ENCODE measurements around the gene ARAF. TPM values are rescaled to one million over a fixed set of nuclear protein-coding genes. Genes with fewer than 3 reads are reported as not detected.
"Not testable (repeated sequence)": the region's sequence is repeated elsewhere in the genome, so short reads cannot be mapped to it uniquely, and the experiment has no call there.

ARAF gene
- total and polyA plus RNA-seq, 2 donors = 12.3 to 45.4 TPM

GRCh38 chrX:47585273-47585672 is 24.3 kb downstream of the ARAF start:
- H3K4me3 ChIP-seq (ENCODE audit: low read depth, low read length) = no peak overlapping the region
- no peaks in the 10 kb centered on the region for H3K36me3 ChIP-seq (ENCODE audit: insufficient read depth)
- H3K27ac ChIP-seq (ENCODE audit: low read depth) = no peak overlapping the region
- no peak for DNase-seq (ENCODE audit: extremely low spot score)
- WGBS = 71% methylated on average over 16 of the region's 16 CpGs
- H3K4me1 ChIP-seq (ENCODE audit: insufficient read depth) = no peaks in the 10 kb centered on the region

GRCh38 chrX:47586043-47586787 is 25.2 kb downstream of the ARAF start:
- DNase-seq (ENCODE audit: extremely low spot score) = no peak
- H3K27ac ChIP-seq (ENCODE audit: low read depth) = no peak overlapping the region
- no peaks in the 10 kb centered on the region for H3K36me3 ChIP-seq (ENCODE audit: insufficient read depth)
- H3K4me3 ChIP-seq (ENCODE audit: low read depth, low read length) = no peak overlapping the region
- H3K4me1 ChIP-seq (ENCODE audit: insufficient read depth) = no peaks in the 10 kb centered on the region
- 68% methylated on average over 11 of the region's 11 CpGs for WGBS

GRCh38 chrX:47587091-47587891 is 26.3 kb downstream of the ARAF start:
- no peaks in the 10 kb centered on the region for H3K4me1 ChIP-seq (ENCODE audit: insufficient read depth)
- no peaks in the 10 kb centered on the region for H3K36me3 ChIP-seq (ENCODE audit: insufficient read depth)
- WGBS = 61% methylated on average over 4 of the region's 4 CpGs
- no peak for DNase-seq (ENCODE audit: extremely low spot score)
- no peak overlapping the region for H3K27ac ChIP-seq (ENCODE audit: low read depth)
- H3K4me3 ChIP-seq (ENCODE audit: low read depth, low read length) = no peak overlapping the region

GRCh38 chrX:47587906-47588735 is 27.1 kb downstream of the ARAF start:
- no peak for DNase-seq (ENCODE audit: extremely low spot score)
- no peaks in the 10 kb centered on the region for H3K4me1 ChIP-seq (ENCODE audit: insufficient read depth)
- no peak overlapping the region for H3K27ac ChIP-seq (ENCODE audit: low read depth)
- H3K4me3 ChIP-seq (ENCODE audit: low read depth, low read length) = no peak overlapping the region
- H3K36me3 ChIP-seq (ENCODE audit: insufficient read depth) = no peaks in the 10 kb centered on the region
- WGBS = 79% methylated on average over 16 of the region's 16 CpGs

- Histone ChIP-seq H3K27ac (ENCODE audit: low read depth) (no peak overlapping the region), H3K4me1 (ENCODE audit: insufficient read depth) (no peaks in the 10 kb centered on the region), H3K36me3 (ENCODE audit: insufficient read depth) (no peaks in the 10 kb centered on the region), H3K4me3 (ENCODE audit: low read depth, low read length) (no peak overlapping the region)
- no peak for DNase-seq (ENCODE audit: extremely low spot score)
- WGBS = 77% methylated on average over 5 of the region's 5 CpGs
These were observed 30.0 kb downstream of the ARAF start for GRCh38 chrX:47590984-47591383.

- 78% methylated on average over 4 of the region's 4 CpGs for WGBS
These were observed 32.5 kb downstream of the ARAF start for GRCh38 chrX:47593522-47593921.

GRCh38 chrX:47595716-47596251 is 34.8 kb downstream of the ARAF start:
- DNase-seq (ENCODE audit: extremely low spot score) = no peak
- 24% methylated on average over 1 of the region's 1 CpG for WGBS
- Histone ChIP-seq H3K4me1 (ENCODE audit: insufficient read depth) (no peaks in the 10 kb centered on the region), H3K27ac (ENCODE audit: low read depth) (no peak overlapping the region), H3K36me3 (ENCODE audit: insufficient read depth) (no peaks in the 10 kb centered on the region), H3K4me3 (ENCODE audit: low read depth, low read length) (no peak overlapping the region)

More at GRCh38 chrX:47593522-47593921, 32.5 kb downstream of the ARAF start:
- Histone ChIP-seq H3K4me1 (ENCODE audit: insufficient read depth) (no peaks in the 10 kb centered on the region), H3K27ac (ENCODE audit: low read depth) (no peak overlapping the region), H3K36me3 (ENCODE audit: insufficient read depth) (no peaks in the 10 kb centered on the region), H3K4me3 (ENCODE audit: low read depth, low read length) (no peak overlapping the region)
- no peak for DNase-seq (ENCODE audit: extremely low spot score)

GRCh38 chrX:47596256-47596655 is 35.3 kb downstream of the ARAF start:
- Histone ChIP-seq H3K4me1 (ENCODE audit: insufficient read depth) (no peaks in the 10 kb centered on the region), H3K4me3 (ENCODE audit: low read depth, low read length) (no peak overlapping the region), H3K36me3 (ENCODE audit: insufficient read depth) (no peaks in the 10 kb centered on the region), H3K27ac (ENCODE audit: low read depth) (no peak overlapping the region)
- 50% methylated on average over 2 of the region's 2 CpGs for WGBS
- no peak for DNase-seq (ENCODE audit: extremely low spot score)

GRCh38 chrX:47597222-47597621 is 36.2 kb downstream of the ARAF start:
- Histone ChIP-seq H3K4me1 (ENCODE audit: insufficient read depth) (no peaks in the 10 kb centered on the region), H3K4me3 (ENCODE audit: low read depth, low read length) (no peak overlapping the region), H3K36me3 (ENCODE audit: insufficient read depth) (no peaks in the 10 kb centered on the region), H3K27ac (ENCODE audit: low read depth) (no peak overlapping the region)
- 93% methylated on average over 3 of the region's 3 CpGs for WGBS
- no peak for DNase-seq (ENCODE audit: extremely low spot score)

GRCh38 chrX:47603125-47603524 is 42.1 kb downstream of the ARAF start:
- not testable (repeated sequence) for DNase-seq (ENCODE audit: extremely low spot score); H3K36me3 ChIP-seq (ENCODE audit: insufficient read depth); H3K27ac ChIP-seq (ENCODE audit: low read depth); H3K4me3 ChIP-seq (ENCODE audit: low read depth, low read length); H3K4me1 ChIP-seq (ENCODE audit: insufficient read depth)
- 96% methylated on average over 4 of the region's 4 CpGs for WGBS

GRCh38 chrX:47605024-47605423 is 44.0 kb downstream of the ARAF start:
- no peak for DNase-seq (ENCODE audit: extremely low spot score)
- WGBS = 59% methylated on average over 9 of the region's 9 CpGs
- no peak overlapping the region for H3K27ac ChIP-seq (ENCODE audit: low read depth)
- no peaks in the 10 kb centered on the region for H3K4me1 ChIP-seq (ENCODE audit: insufficient read depth)
- H3K36me3 ChIP-seq (ENCODE audit: insufficient read depth) = no peaks in the 10 kb centered on the region
- no peak overlapping the region for H3K4me3 ChIP-seq (ENCODE audit: low read depth, low read length)

GRCh38 chrX:47607091-47607490 is 46.1 kb downstream of the ARAF start:
- H3K36me3 ChIP-seq (ENCODE audit: insufficient read depth) = no peaks in the 10 kb centered on the region
- no peak for DNase-seq (ENCODE audit: extremely low spot score)
- H3K4me3 ChIP-seq (ENCODE audit: low read depth, low read length) = no peak overlapping the region
- H3K27ac ChIP-seq (ENCODE audit: low read depth) = no peak overlapping the region
- no peaks in the 10 kb centered on the region for H3K4me1 ChIP-seq (ENCODE audit: insufficient read depth)

GRCh38 chrX:47608130-47608810 is 47.3 kb downstream of the ARAF start:
- Histone ChIP-seq H3K27ac (ENCODE audit: low read depth) (no peak overlapping the region), H3K36me3 (ENCODE audit: insufficient read depth) (no peaks in the 10 kb centered on the region), H3K4me1 (ENCODE audit: insufficient read depth) (no peaks in the 10 kb centered on the region), H3K4me3 (ENCODE audit: low read depth, low read length) (no peak overlapping the region)
- 39% methylated on average over 9 of the region's 9 CpGs for WGBS
- no peak for DNase-seq (ENCODE audit: extremely low spot score)
